Pancreas (tissue), 10 donors: Measurements from ENCODE around the gene VAT1. TPM values are rescaled to one million over a fixed set of nuclear protein-coding genes. Genes with fewer than 3 reads are reported as not detected.

Experiments used
- ATAC-seq, 4 donors: fragments of 200-7000 bp; cut with Tn5 transposase; one replicate each; pipeline versions ENCODE4 v1.8.0 to v1.9.1; 2020; ENCODE audit warnings: mild to moderate bottlenecking in 4 of 4, moderate library complexity in 4 of 4
- DNase-seq, 6 donors: peaks; one replicate each; pipeline ENCODE4 v3.0.0-alpha.2; 2020
- FAIRE-seq: peaks from 2 replicates; lab custom pipeline; 2012; peaks lifted over from hg19 to GRCh38; lab: Jason Lieb, UNC
- H3K27ac ChIP-seq, 4 donors: fragments of 200-600 bp; sonication (generic); 1 replicate in 3 of 4; 2 replicates in 1 of 4; pipeline versions ENCODE4 v1.5.0 to v1.8.0; 2020
- H3K27me3 ChIP-seq, 4 donors: fragments of 200-600 bp; one replicate each; pipeline ENCODE4 v1.8.0; 2021
- H3K36me3 ChIP-seq, 3 donors: fragments of 200-600 bp; sonication (generic) in 1 of 3; one replicate each; pipeline versions ENCODE4 v1.5.0 to v1.8.0; 2020 to 2021
- H3K4me1 ChIP-seq, 3 donors: fragments of 200-600 bp; one replicate each; pipeline ENCODE4 v1.8.0; 2021
- H3K4me3 ChIP-seq, 4 donors: fragments of 200-600 bp; sonication (generic) in 2 of 4; one replicate each; pipeline versions ENCODE4 v1.5.0 to v1.8.0; 2020 to 2021
- H3K9me3 ChIP-seq, 4 donors: fragments of 200-600 bp; one replicate each; pipeline ENCODE4 v1.8.0; 2021
- WGBS, 2 donors: extraction: QIAGEN DNeasy Blood & Tissue Kit; methylation state at CpG; one replicate each; pipeline ENCODE4 v1.1.7; 2013; 5-methylcytosine and 5-hydroxymethylcytosine counted together
- intact Hi-C, 3 donors: fragments of 100-400 bp; cut with DNase I; formaldehyde crosslinking; loops; one replicate each; pipeline versions ENCODE4 v1.11.1 to v1.14.2; 2022
- polyA plus RNA-seq, 2 donors: library from polyadenylated mRNA; stranded (reverse); fragments of 200-250 nt; gene quantifications; one replicate each; pipeline ENCODE4 v1.2.3, GENCODE V29; 2013
- total RNA-seq, 6 donors: library from RNA; stranded (reverse); fragmentation: NEBNext Ultra II Directional in 4 of 6; extraction: Animal tissue kit (Norgen Biotek cat#: 25700) in 4 of 6; gene quantifications; one replicate each; pipeline versions ENCODE4 v1.2.1 to v1.2.4, GENCODE V29; 2021 to 2023
- TF ChIP-seq, protein P1 (sequence below), 4 donors: fragments of 200-600 bp; sonication (generic) in 3 of 4; IDR thresholded peaks; one replicate each; pipeline versions ENCODE4 v1.5.0 to v1.8.0; 2021; ENCODE audit warnings: antibody characterized with exemption in 4 of 4
- donor health status: healthy with polysubstance abuse.
- donor health status: DM: no; HTN: no; CAD: no; lungs with moderate emphysema.
- donor health status: DM: no; HTN: no; CAD: no.
- donor health status: control.
- donor health status: control.
- donor health status: Bipolar disorder and iron deficiency.
- donor health status: DM: yes; HTN: yes; CAD: no.
- donor health status: DM: no; HTN: no; CAD: no.
- donor health status: DM: no; HTN: no; CAD: no.
- donor health status: DM: yes; HTN: yes; CAD: no.

VAT1 gene
- total and polyA plus RNA-seq, 8 donors, result 47.9 to 132 (median 77.1) TPM

DNA sequence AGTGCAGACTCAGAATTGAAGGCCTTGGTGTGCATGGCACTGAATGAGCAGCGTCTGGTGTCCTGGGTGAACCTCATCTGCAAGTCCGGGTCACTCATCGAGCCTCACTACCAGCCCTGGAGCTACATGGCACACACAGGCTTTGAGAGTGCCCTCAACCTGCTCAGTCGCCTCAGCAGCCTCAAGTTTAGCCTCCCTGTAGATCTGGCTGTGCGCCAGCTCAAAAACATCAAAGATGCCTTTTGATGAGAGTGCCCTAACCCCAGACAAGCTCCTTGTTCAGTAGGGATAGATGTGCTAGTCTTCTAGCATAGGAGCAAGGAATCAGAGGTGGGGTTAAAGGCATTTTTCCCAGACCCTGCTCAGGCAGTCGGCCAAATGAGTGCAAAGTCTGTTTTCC is 30.7 kb downstream of the VAT1 start:
- ATAC-seq (no peak), FAIRE-seq (no peak), DNase-seq (no peak)
- Histone ChIP-seq H3K4me3 (no peak overlapping the region), H3K9me3 (no peaks in the 10 kb centered on the region), H3K27ac (no peak overlapping the region), H3K4me1 (no peaks in the 10 kb centered on the region), H3K27me3 (no peaks in the 10 kb centered on the region), H3K36me3 (peaks cover 8 to 53% (median 17%) of the 10 kb centered on the region in 3 donors)
- TF ChIP-seq, protein P1, sequence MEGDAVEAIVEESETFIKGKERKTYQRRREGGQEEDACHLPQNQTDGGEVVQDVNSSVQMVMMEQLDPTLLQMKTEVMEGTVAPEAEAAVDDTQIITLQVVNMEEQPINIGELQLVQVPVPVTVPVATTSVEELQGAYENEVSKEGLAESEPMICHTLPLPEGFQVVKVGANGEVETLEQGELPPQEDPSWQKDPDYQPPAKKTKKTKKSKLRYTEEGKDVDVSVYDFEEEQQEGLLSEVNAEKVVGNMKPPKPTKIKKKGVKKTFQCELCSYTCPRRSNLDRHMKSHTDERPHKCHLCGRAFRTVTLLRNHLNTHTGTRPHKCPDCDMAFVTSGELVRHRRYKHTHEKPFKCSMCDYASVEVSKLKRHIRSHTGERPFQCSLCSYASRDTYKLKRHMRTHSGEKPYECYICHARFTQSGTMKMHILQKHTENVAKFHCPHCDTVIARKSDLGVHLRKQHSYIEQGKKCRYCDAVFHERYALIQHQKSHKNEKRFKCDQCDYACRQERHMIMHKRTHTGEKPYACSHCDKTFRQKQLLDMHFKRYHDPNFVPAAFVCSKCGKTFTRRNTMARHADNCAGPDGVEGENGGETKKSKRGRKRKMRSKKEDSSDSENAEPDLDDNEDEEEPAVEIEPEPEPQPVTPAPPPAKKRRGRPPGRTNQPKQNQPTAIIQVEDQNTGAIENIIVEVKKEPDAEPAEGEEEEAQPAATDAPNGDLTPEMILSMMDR (IDR thresholded peaks at IDR 0.05), result no peak
- intact Hi-C loops, result no loop called here
- 92 to 93% methylated on average over 6 of the region's 6 CpGs for WGBS, 2 donors

DNA sequence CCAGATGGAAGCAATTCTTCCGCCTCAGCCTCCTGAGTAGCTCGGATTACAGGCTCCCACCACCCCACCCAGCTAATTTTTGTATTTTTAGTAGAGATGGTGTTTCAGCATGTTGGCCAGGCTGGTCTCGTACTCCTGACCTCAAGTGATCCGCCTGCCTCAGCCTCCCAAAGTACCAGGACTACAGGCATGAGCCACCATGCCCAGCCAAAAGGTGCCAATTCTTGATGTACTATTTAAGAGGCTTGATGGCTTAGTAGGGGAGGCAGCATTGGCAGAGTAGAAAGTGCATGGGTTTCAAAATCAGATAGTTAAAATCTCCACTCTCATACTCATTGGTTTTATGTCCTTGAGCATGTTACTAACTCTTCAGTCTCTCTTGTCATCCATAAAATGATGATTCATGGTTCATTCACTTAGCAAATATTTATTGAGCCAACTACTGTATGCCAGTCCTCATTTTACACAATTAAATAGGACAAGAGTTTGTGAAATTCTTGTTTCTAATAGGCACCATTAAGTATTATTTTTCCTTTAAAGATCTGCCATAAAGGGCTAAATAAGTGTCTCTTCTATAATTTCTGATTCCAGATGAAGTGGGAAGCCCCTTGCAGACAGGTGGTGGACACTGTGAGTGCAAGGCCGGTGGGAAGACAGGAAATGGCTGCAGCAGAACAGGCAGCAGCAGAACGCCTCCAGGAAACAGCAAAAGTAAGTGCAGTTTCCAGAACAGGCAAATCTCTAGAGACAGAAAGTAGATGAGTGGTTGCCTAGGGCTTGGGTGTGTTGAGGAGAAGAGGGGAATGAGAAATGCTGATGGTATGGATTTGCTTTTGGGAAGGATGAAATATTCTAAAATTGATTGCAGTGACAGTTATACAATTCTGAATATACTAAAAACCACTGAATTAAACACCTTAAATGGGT is 32.2 kb downstream of the VAT1 start:
- ATAC-seq, result no peak
- TF ChIP-seq, protein P1 (IDR thresholded peaks at IDR 0.05), result no peak
- no peak overlapping the region for H3K4me3 ChIP-seq
- no peak overlapping the region for H3K27ac ChIP-seq
- no peaks in the 10 kb centered on the region for H3K9me3 ChIP-seq
- intact Hi-C loops, result no loop called here
- no peaks in the 10 kb centered on the region for H3K4me1 ChIP-seq
- H3K36me3 ChIP-seq, result peaks cover 8 to 53% (median 17%) of the 10 kb centered on the region in 3 donors
- WGBS, 2 donors, result 86 to 90% methylated on average over 6 of the region's 6 CpGs
- no peaks in the 10 kb centered on the region for H3K27me3 ChIP-seq
- DNase-seq, result no peak
- no peak for FAIRE-seq

DNA sequence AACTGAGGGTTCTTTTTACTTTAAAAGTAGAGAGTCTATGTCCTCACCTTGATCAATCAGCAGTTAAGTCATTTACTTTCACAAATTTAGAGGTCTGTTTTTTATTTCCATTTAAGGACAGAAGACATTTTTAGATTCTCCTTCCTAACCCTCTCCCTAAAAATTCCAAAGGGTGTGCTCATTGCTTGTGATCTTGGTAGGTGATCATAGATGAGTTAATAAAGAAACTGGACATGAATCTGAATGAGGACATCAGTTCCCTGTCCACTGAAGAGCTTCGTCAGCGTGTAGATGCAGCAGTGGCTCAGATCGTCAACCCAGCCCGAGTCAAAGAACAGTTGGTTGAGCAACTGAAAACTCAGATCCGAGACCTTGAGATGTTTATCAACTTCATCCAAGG is 33.0 kb downstream of the VAT1 start:
- H3K9me3 ChIP-seq, result no peaks in the 10 kb centered on the region
- TF ChIP-seq, protein P1 (IDR thresholded peaks at IDR 0.05), result no peak
- no peak overlapping the region for H3K27ac ChIP-seq
- ATAC-seq (no peak), DNase-seq (no peak), FAIRE-seq (no peak)
- intact Hi-C loops, result no loop called here
- peaks cover 0 to 6% (median 0%) of the 10 kb centered on the region in 3 donors for H3K4me1 ChIP-seq
- 75% methylated on average over 5 of the region's 5 CpGs for WGBS, 2 donors
- peaks cover 8 to 53% (median 17%) of the 10 kb centered on the region in 3 donors for H3K36me3 ChIP-seq
- no peaks in the 10 kb centered on the region for H3K27me3 ChIP-seq
- no peak overlapping the region for H3K4me3 ChIP-seq

DNA sequence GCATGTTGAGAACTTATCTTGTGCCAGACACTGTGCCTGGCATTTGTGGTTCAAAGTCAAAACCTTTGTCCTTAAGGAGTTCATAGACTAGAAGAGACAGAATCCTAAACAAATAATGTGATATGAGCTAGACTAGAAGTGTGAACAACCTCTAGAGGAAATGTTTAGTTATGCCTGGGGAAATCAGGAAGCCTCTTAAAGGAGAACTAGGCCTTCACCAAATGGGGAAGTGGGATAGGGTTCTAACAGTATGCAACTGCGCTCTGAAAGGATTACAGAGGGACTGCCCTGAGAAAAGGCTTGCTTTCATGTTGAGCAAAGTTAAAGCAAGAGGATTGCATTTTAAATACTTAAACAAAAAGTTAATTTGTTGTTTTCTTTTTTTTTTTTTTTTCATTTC is 37.0 kb downstream of the VAT1 start:
- Histone ChIP-seq H3K36me3 (peaks cover 0 to 31% (median 17%) of the 10 kb centered on the region in 3 donors), H3K4me1 (peaks cover 0 to 20% (median 9%) of the 10 kb centered on the region in 3 donors), H3K9me3 (no peaks in the 10 kb centered on the region), H3K27me3 (no peaks in the 10 kb centered on the region), H3K4me3 (no peak overlapping the region), H3K27ac (peak overlapping the region in 1 of 4 donors; percentile 57)
- no peak for DNase-seq
- WGBS, 2 donors, result 0% methylated on average over 1 of the region's 1 CpG
- ATAC-seq, result peak in 1 of 4 donors; percentile 17
- TF ChIP-seq, protein P1 (IDR thresholded peaks at IDR 0.05), result no peak
- FAIRE-seq, result no peak
- intact Hi-C loops, result no loop called here

DNA sequence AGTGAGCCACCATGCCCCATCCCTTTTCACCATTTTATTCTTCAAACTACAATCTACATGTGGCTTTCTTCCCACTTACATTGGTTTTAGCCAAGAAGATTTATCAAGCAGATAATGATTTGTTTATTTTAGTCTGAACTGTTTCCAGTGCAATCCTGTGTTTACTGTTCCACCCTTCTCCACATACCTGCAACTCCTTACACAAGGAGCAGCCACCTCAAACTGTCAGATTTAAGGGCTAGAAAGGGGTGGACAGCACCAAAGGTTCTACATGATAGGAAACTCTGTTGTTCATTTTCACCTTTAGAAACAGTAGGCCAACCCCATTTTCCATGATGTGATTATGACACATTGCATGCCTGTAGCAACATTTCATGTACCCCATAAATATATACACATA is 39.9 kb downstream of the VAT1 start:
- intact Hi-C loops, result no loop called here
- no peak overlapping the region for H3K4me3 ChIP-seq

More for the DNA sequence above, 39.9 kb downstream of the VAT1 start:
- Histone ChIP-seq H3K4me1 (peaks cover 0 to 20% (median 16%) of the 10 kb centered on the region in 3 donors), H3K27ac (no peak overlapping the region), H3K27me3 (no peaks in the 10 kb centered on the region), H3K36me3 (peaks cover 0 to 3% (median 0%) of the 10 kb centered on the region in 3 donors), H3K9me3 (no peaks in the 10 kb centered on the region)
- DNase-seq (no peak), ATAC-seq (no peak), FAIRE-seq (no peak)
- TF ChIP-seq, protein P1 (IDR thresholded peaks at IDR 0.05), result no peak
